IPS-NIHi11 (cell line): ENCODE results near the gene BTLA.
"Not testable (repeated sequence)": the region's sequence is repeated elsewhere in the genome, so short reads cannot be mapped to it uniquely, and the experiment has no call there.

ENCODE experiments used
- DNase-seq: peaks from one replicate; pipeline ENCODE4 v3.0.0; 2012; ENCODE audit warnings: mixed read lengths, low spot score

Gene BTLA

GRCh38 chr3:112446343-112446742, 52.9 kb downstream of the BTLA start:
- DNase-seq = no peak

DNA sequence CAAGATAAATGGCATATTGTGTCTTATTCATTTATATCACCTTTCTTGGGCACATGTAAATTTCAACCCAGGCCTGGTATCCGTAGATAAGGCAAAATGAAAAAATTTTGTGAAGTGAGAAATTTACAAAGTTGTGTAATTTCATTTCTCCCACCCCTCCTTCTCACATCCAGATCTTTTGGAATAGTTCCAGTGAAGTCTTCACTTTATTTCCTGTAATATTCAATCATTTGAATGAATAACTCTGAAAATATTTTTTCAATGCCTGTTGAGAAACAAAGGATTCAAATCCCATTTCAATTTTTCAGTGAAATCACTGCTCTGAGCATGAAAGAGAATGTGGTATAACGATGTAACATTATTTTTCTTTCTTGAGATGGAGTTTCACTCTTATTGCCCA, 53.4 kb downstream of the BTLA start:
- DNase-seq = no peak

GRCh38 chr3:112437146-112438022, 61.9 kb downstream of the BTLA start:
- DNase-seq = peak; percentile 32

- no peak for DNase-seq
Measured at GRCh38 chr3:112429960-112430359, 69.3 kb downstream of the BTLA start.

- no peak for DNase-seq
Measured at GRCh38 chr3:112427123-112427522, 72.1 kb downstream of the BTLA start.

DNA sequence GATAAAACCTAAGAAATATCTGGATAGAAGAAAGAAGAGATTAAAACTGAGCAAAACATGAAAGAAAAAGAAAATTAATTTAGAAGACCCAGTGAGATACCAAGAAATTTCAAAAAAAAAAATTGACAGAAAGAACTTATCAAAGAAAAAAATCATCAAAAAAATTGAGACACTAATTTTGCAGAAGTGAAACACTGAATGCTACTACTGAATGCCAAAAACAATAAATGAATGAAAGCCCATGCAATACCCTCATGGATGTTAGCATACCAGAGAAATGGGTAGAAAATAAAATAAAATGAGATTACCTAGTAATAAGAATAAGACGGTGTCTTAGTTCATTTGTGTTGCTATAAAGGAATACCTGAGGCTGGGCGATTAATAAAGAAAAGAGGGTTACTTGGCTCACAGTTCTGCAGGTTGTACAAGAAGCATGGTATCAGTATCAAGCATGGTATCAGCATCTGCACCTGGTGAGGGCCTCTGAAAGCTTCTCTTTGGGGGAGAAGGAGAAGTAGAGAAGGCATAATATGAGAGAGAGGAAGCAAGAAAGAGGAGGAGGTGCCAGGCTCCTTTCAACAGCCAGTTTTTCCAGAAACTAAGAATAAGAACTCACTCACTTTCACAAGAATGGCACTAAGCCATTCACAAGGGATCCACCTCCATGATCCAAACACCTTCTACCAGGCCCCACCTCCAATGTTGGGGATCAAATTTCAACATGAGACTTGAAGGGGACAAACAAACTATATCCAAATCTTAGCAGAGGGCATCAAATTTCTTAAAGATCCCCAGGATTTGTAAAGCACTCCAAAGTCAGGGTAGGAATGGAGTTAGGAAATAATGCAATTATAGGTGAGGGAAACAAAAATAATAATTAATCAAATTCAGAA, 73.2 kb downstream of the BTLA start:
- no peak for DNase-seq

- no peak for DNase-seq
Measured at GRCh38 chr3:112425382-112425781, 73.9 kb downstream of the BTLA start.

GRCh38 chr3:112424394-112424793, 74.9 kb downstream of the BTLA start:
- no peak for DNase-seq

GRCh38 chr3:112422921-112423320, 76.4 kb downstream of the BTLA start:
- not testable (repeated sequence) for DNase-seq

DNA sequence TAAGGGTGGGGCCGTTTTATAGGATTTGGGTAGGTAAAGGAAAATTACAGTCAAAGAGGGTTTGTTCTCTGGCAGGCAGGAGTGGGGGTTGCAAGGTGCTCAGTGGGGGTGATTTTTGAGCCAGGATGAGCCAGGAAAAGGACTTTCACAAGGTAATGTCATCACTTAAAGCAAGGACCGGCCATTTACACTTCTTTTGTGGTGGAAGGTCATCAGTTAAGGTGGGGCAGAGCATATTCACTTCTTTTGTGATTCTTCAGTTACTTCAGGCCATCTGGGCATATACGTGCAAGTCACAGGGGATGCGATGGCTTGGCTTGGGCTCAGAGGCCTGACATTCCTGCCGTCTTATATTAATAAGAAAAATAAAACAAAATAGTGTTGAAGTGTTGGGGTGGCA, 80.7 kb downstream of the BTLA start:
- not testable (repeated sequence) for DNase-seq

DNA sequence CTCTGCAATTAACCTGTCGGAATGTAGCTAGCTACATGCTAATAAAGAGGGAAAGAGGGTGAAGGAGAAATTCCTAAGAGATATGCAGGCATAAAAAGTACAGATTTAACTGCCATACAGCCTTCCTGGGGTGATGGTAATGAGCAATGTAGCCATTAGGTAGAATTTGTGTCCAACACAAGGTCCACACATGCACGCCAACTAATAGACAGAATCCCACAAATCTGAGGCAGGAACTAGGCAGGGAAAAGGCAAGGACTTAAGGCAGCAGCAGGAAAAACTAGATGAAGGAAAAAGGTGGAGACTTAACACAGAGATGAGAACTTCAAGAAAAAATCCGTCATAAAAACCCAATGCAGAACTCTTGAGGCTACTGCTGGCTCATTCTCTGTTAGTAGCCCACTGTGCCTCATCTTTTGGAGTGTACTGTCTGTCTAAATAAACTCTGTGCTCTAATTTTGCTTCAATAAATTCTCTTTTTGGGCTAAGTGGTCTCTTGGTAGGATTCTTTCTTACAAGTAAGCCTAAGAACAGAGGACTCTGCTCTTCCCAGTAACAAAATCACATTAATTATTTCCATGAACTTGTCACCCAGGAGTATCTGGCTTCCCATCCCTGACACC, 81.5 kb downstream of the BTLA start:
- DNase-seq = no peak

- no peak for DNase-seq
Measured at GRCh38 chr3:112416391-112417212, 82.7 kb downstream of the BTLA start.

GRCh38 chr3:112415390-112415789, 83.9 kb downstream of the BTLA start:
- DNase-seq = no peak
